PC-9 (cell line): ENCODE data around the gene GAS7. TPM values are rescaled to one million over a fixed set of nuclear protein-coding genes. Genes with fewer than 3 reads are reported as not detected.

Source experiments
- BruUV-seq: library from RNA; stranded (reverse); fragments of 400-500 nt; replicated peaks from 2 replicates; lab custom pipeline; 2021; lab: Mats Ljungman, UMichigan
- CTCF ChIA-PET: fragments of 300-600 bp; sonication (Branson Sonifier 250); formaldehyde crosslinking; loops from one replicate; lab custom pipeline; 2022; ENCODE audit warnings: antibody characterized with exemption; lab: Charles Lee
- POLR2A ChIA-PET: fragments of 300-600 bp; sonication (Branson Sonifier 250); formaldehyde crosslinking; loops from one replicate; lab custom pipeline; 2022; ENCODE audit warnings: antibody characterized with exemption; ENCODE audit not compliant: unreplicated experiment; lab: Charles Lee
- DNase-seq, 2 experiments: peaks; one replicate each; pipeline versions ENCODE4 v3.0.0 to v3.0.0-alpha.2; 2015 to 2022; ENCODE audit warnings: mixed read lengths in 1 of 2
- H2AFZ ChIP-seq: fragments of 200-600 bp; sonication (generic); 2 replicates; pipeline ENCODE4 v1.8.1; 2017; ENCODE audit warnings: antibody characterized with exemption
- H3F3A ChIP-seq: fragments of 200-600 bp; sonication (generic); 2 replicates; pipeline ENCODE4 v1.8.1; 2017; ENCODE audit warnings: antibody characterized with exemption, mild to moderate bottlenecking, low read depth; ENCODE audit not compliant: insufficient read depth
- H3K27ac ChIP-seq: fragments of 200-600 bp; sonication (generic); 2 replicates; pipeline ENCODE4 v1.6.1; 2016; ENCODE audit warnings: mixed run types
- H3K27me3 ChIP-seq: fragments of 200-600 bp; sonication (generic); 2 replicates; pipeline ENCODE4 v1.6.1; 2016; ENCODE audit warnings: low read depth, mixed run types; ENCODE audit not compliant: insufficient read depth
- H3K36me3 ChIP-seq: fragments of 200-600 bp; sonication (generic); 2 replicates; pipeline ENCODE4 v1.6.1; 2016; ENCODE audit warnings: low read depth, mixed run types
- H3K4me1 ChIP-seq: fragments of 200-600 bp; sonication (generic); replicated peaks from 2 replicates; pipeline ENCODE4 v1.6.1; 2016; ENCODE audit warnings: mixed run types; ENCODE audit not compliant: insufficient read depth
- H3K4me2 ChIP-seq: fragments of 200-600 bp; sonication (generic); 2 replicates; pipeline ENCODE4 v1.6.1; 2017; ENCODE audit warnings: mixed run types
- H3K4me3 ChIP-seq: fragments of 200-600 bp; sonication (generic); 2 replicates; pipeline ENCODE4 v1.6.1; 2016; ENCODE audit warnings: mixed run types
- H3K79me2 ChIP-seq: fragments of 200-600 bp; sonication (generic); 2 replicates; pipeline ENCODE4 v1.6.1; 2017; ENCODE audit warnings: low read depth, mixed run types
- H3K9me2 ChIP-seq: fragments of 200-600 bp; sonication (generic); 2 replicates; pipeline ENCODE4 v1.8.1; 2017; ENCODE audit warnings: mild to moderate bottlenecking; ENCODE audit not compliant: insufficient read depth
- H3K9me3 ChIP-seq: fragments of 200-600 bp; sonication (generic); 2 replicates; pipeline ENCODE4 v1.8.1; 2016; ENCODE audit warnings: low read depth; ENCODE audit not compliant: insufficient read depth
- H4K20me1 ChIP-seq: fragments of 200-600 bp; sonication (generic); 2 replicates; pipeline ENCODE4 v1.8.1; 2017; ENCODE audit not compliant: insufficient read depth
- CTCF ChIP-seq: fragments of 200-600 bp; sonication (generic); conservative IDR thresholded peaks from 2 replicates; pipeline ENCODE4 v1.6.1; 2017; ENCODE audit warnings: mixed run types, antibody characterized with exemption, mild to moderate bottlenecking, moderate library complexity
- EZH2 ChIP-seq: fragments of 200-600 bp; sonication (generic); IDR thresholded peaks from 2 replicates; pipeline ENCODE4 v1.8.0; 2017; ENCODE audit warnings: antibody characterized with exemption, low read depth
- intact Hi-C: fragments of 100-400 bp; cut with micrococcal nuclease; formaldehyde crosslinking; loops from one replicate; pipeline ENCODE4 v1.10.0; 2022; ENCODE audit not compliant: unreplicated experiment
- total RNA-seq: library from RNA; stranded (reverse); gene quantifications from 2 replicates; pipeline ENCODE4 v1.2.3, GENCODE V29; 2021

The GAS7 gene
- total RNA-seq, 1 experiment from 2014 or later: not detected

GRCh38 chr17:9862949-9863348 lies 335.5 kb downstream of the GAS7 start:
- TF ChIP-seq CTCF (no peak), EZH2 (no peak)
- Histone ChIP-seq H3K27me3 (no peaks in the 10 kb centered on the region), H3K4me3 (no peak overlapping the region), H3F3A (no peaks in the 10 kb centered on the region), H3K79me2 (no peaks in the 10 kb centered on the region), H3K27ac (no peak overlapping the region), H3K9me2 (no peaks in the 10 kb centered on the region), H3K9me3 (no peaks in the 10 kb centered on the region), H3K4me2 (no peak overlapping the region), H3K36me3 (no peaks in the 10 kb centered on the region), H4K20me1 (no peaks in the 10 kb centered on the region), H3K4me1 (peaks cover 11% of the 10 kb centered on the region), H2AFZ (no peak overlapping the region)
- intact Hi-C loops: no loop called here
- ChIA-PET CTCF (no interaction called here), POLR2A (no interaction called here)
- DNase-seq: no peak
- BruUV-seq: no TSS peak

GRCh38 chr17:9862220-9862619 lies 336.2 kb downstream of the GAS7 start:
- ChIA-PET POLR2A (no interaction called here), CTCF (interaction anchor here (0.6 kb wide), 1 partner anchor 62 kb away, joined by 9 read pairs; no protein-coding TSS in a partner anchor)
- intact Hi-C loops: no loop called here
- no peaks in the 10 kb centered on the region for H3F3A ChIP-seq
- H2AFZ ChIP-seq: no peak overlapping the region
- H3K4me1 ChIP-seq: peaks cover 11% of the 10 kb centered on the region
- TF ChIP-seq EZH2: no peak
- no peak for TF ChIP-seq CTCF
- H3K27me3 ChIP-seq: no peaks in the 10 kb centered on the region
- no peak overlapping the region for H3K4me3 ChIP-seq
- no peaks in the 10 kb centered on the region for H3K9me3 ChIP-seq
- no peak for DNase-seq
- no TSS peak for BruUV-seq
- no peak overlapping the region for H3K4me2 ChIP-seq
- no peaks in the 10 kb centered on the region for H3K79me2 ChIP-seq
- no peaks in the 10 kb centered on the region for H4K20me1 ChIP-seq
- H3K9me2 ChIP-seq: no peaks in the 10 kb centered on the region
- no peaks in the 10 kb centered on the region for H3K36me3 ChIP-seq
- H3K27ac ChIP-seq: no peak overlapping the region

DNA sequence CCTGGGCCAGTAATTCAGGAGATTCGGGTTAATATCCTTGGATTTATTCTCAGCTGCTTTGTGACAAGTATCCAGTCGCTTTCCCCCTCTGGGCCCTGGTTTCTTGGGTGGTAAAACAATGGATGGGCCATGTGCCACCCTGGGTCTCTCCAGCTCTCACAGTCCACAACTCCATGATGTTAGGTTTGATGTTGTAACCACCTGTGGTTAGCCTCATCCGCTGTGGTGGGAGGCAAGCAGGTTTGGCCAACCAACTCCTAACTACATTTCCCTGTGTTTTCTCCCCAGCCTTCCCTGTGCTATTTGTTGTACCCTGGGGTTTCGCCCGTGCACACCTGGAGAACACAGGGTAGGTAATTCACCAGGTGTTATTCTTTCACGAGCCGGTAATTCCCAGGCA lies 337.6 kb downstream of the GAS7 start:
- DNase-seq: no peak
- intact Hi-C loops: no loop called here
- TF ChIP-seq EZH2 (no peak), CTCF (no peak)
- Histone ChIP-seq H3K4me2 (no peak overlapping the region), H3K27me3 (no peaks in the 10 kb centered on the region), H3K36me3 (no peaks in the 10 kb centered on the region), H3K4me1 (peaks cover 5% of the 10 kb centered on the region), H3F3A (no peaks in the 10 kb centered on the region), H3K4me3 (no peak overlapping the region), H3K9me2 (no peaks in the 10 kb centered on the region), H3K79me2 (no peaks in the 10 kb centered on the region), H3K27ac (no peak overlapping the region), H3K9me3 (no peaks in the 10 kb centered on the region), H4K20me1 (no peaks in the 10 kb centered on the region), H2AFZ (no peak overlapping the region)
- BruUV-seq: no TSS peak
- ChIA-PET POLR2A (interaction anchor here (0.5 kb wide), 1 partner anchor 1248 kb away, joined by 4 read pairs; no protein-coding TSS in a partner anchor), CTCF (no interaction called here)

Other genes starting within 250 kb of the GAS7 start
- not detected in 2 replicates for gene MYH13, start 174.4 kb upstream of the GAS7 start, total RNA-seq
- not detected in 2 replicates for gene MYH8, start 223.3 kb upstream of the GAS7 start, total RNA-seq